BLaER1 (cell line): Measurements from ENCODE around the gene LRRTM4.

Experiments
- H3K27ac ChIP-seq: shearing (Covaris generic); formaldehyde crosslinking; 2 replicates; pipeline ENCODE4 v1.8.1; 2022
- H3K27me3 ChIP-seq: shearing (Covaris generic); formaldehyde crosslinking; 2 replicates; pipeline ENCODE4 v1.8.1; 2022
- H3K36me3 ChIP-seq: shearing (Covaris generic); formaldehyde crosslinking; 2 replicates; pipeline ENCODE4 v1.8.1; 2022
- H3K4me1 ChIP-seq: shearing (Covaris generic); formaldehyde crosslinking; 2 replicates; pipeline ENCODE4 v1.8.1; 2022
- H3K4me2 ChIP-seq: shearing (Covaris generic); formaldehyde crosslinking; 2 replicates; pipeline ENCODE4 v1.8.1; 2022
- H3K4me3 ChIP-seq: shearing (Covaris generic); formaldehyde crosslinking; 2 replicates; pipeline ENCODE4 v1.8.1; 2022
- H3K9ac ChIP-seq: shearing (Covaris generic); formaldehyde crosslinking; 2 replicates; pipeline ENCODE4 v1.8.1; 2022
- H3K9me3 ChIP-seq: shearing (Covaris generic); formaldehyde crosslinking; 2 replicates; pipeline ENCODE4 v1.8.1; 2022
- H4K20me1 ChIP-seq: shearing (Covaris generic); formaldehyde crosslinking; 2 replicates; pipeline ENCODE4 v1.8.1; 2022
- Cebpa-rat ChIP-seq: shearing (Covaris generic); IDR thresholded peaks from 2 replicates; pipeline ENCODE4 v1.8.1; 2022

LRRTM4 gene

GRCh38 chr2:77271262-77271661 lies 250.9 kb downstream of the LRRTM4 start:
- Histone ChIP-seq H3K27me3 (no peaks in the 10 kb centered on the region), H4K20me1 (no peaks in the 10 kb centered on the region), H3K4me1 (no peaks in the 10 kb centered on the region; the same call in 1 of the 2 replicates), H3K9me3 (no peaks in the 10 kb centered on the region), H3K9ac (no peak overlapping the region), H3K4me3 (no peak overlapping the region), H3K36me3 (no peaks in the 10 kb centered on the region), H3K4me2 (no peak overlapping the region), H3K27ac (no peak overlapping the region)
- no peak for TF ChIP-seq Cebpa-rat

- no peak overlapping the region for H3K4me3 ChIP-seq
- TF ChIP-seq Cebpa-rat: no peak
- H3K27me3 ChIP-seq: no peaks in the 10 kb centered on the region
- H3K9ac ChIP-seq: no peak overlapping the region
- H4K20me1 ChIP-seq: no peaks in the 10 kb centered on the region
- no peaks in the 10 kb centered on the region for H3K9me3 ChIP-seq
- H3K36me3 ChIP-seq: no peaks in the 10 kb centered on the region
- no peak overlapping the region for H3K4me2 ChIP-seq
- H3K27ac ChIP-seq: no peak overlapping the region
- no peaks in the 10 kb centered on the region; the same call in 1 of the 2 replicates for H3K4me1 ChIP-seq
Observed at GRCh38 chr2:77270433-77270832, 251.7 kb downstream of the LRRTM4 start.

DNA sequence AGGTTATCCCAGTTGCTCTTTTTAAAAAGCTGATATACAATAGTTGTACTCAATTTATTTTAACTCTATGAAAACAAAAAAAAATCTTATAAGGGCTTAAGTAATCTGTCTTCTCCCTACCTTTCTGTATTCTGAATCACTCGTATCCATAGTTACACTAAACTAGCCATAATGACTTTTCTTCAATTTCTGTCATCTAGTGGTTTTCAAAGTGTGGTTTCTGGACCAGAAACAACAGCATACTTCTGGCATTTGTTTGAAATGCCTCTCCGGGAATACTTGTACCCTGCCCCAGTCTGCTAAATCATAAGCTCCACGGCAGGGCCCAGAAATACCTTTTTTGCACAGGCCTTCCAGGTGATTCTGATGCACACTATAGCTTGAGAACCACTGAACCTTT lies 253.6 kb downstream of the LRRTM4 start:
- Histone ChIP-seq H3K27ac (no peak overlapping the region), H3K36me3 (no peaks in the 10 kb centered on the region), H3K4me1 (no peaks in the 10 kb centered on the region; the same call in 1 of the 2 replicates), H3K4me2 (no peak overlapping the region), H3K9me3 (no peaks in the 10 kb centered on the region), H3K9ac (no peak overlapping the region), H4K20me1 (no peaks in the 10 kb centered on the region), H3K27me3 (no peaks in the 10 kb centered on the region), H3K4me3 (no peak overlapping the region)
- TF ChIP-seq Cebpa-rat: no peak

DNA sequence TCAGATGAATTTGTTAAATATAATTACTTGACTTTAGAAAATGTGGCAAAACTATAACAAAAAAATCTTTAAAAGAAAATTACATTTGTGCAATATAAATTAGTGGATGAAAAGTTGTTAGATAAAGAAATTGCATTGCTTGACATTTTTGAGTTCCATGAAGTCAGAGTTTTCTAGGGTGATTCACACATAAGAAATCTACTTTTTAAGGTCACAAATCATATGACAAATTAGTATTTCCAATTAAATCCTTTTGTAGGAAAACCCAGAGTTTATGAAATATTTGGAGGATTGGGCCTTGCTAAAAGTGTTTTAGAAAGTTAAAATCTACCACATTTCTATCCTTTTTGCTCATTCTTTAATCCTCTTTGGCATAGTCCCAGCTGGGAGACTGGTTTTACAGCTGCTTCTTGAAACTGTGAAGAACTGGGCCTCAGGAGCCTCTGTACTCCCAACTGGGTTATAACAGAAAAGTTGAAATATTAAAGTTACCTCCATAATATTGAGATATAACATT lies 289.2 kb downstream of the LRRTM4 start:
- H4K20me1 ChIP-seq: no peaks in the 10 kb centered on the region
- no peak overlapping the region for H3K4me2 ChIP-seq
- no peak overlapping the region for H3K4me3 ChIP-seq
- no peak overlapping the region for H3K27ac ChIP-seq
- H3K9me3 ChIP-seq: no peaks in the 10 kb centered on the region
- H3K27me3 ChIP-seq: no peaks in the 10 kb centered on the region
- H3K4me1 ChIP-seq: no peaks in the 10 kb centered on the region
- H3K9ac ChIP-seq: no peak overlapping the region
- no peaks in the 10 kb centered on the region for H3K36me3 ChIP-seq
- TF ChIP-seq Cebpa-rat: no peak

DNA sequence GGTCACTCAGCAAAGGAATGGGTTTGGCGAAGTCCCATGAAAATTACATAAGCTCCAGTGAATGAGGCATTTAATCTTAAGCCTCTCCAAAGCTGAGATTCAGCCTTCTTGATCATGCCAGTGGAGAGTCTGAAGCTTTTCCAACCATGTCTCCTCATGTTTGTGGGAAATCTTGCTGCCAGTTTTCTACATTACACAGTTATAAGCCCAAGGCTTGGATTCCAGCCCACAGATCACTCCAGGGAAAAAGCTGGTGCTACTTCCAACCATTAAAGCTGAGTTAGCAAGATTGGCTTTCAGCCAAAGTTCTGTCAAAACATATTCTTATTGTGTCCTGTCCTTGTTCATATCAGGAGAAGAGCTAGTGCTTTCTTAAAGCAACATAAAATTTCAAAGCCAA lies 293.8 kb downstream of the LRRTM4 start:
- H3K36me3 ChIP-seq: no peaks in the 10 kb centered on the region
- no peak for TF ChIP-seq Cebpa-rat
- no peak overlapping the region for H3K27ac ChIP-seq
- H3K4me1 ChIP-seq: no peaks in the 10 kb centered on the region
- H3K4me2 ChIP-seq: no peak overlapping the region
- no peaks in the 10 kb centered on the region for H3K27me3 ChIP-seq
- no peaks in the 10 kb centered on the region for H4K20me1 ChIP-seq
- no peak overlapping the region for H3K9ac ChIP-seq
- no peaks in the 10 kb centered on the region for H3K9me3 ChIP-seq
- no peak overlapping the region for H3K4me3 ChIP-seq

DNA sequence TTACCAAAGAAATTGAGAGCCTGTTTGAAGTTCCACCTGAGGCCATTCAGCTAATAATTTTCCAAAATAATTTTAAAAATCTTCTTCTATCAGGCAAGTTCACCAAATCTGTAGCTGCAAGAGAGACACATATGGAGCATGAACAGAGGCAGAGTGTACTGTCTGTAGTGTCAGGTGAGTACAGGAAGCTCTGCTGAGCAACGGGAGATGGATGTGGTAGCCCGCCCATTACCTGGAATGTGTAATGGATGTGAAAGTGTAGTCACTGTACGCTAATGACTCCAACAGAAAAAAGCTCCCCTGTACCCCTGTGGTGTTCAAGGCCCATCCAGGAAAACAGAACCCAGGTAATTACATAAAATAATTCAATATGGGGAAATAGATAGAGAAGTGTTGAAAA lies 311.5 kb downstream of the LRRTM4 start:
- no peaks in the 10 kb centered on the region for H4K20me1 ChIP-seq
- H3K4me3 ChIP-seq: no peak overlapping the region
- no peak overlapping the region for H3K9ac ChIP-seq
- H3K27ac ChIP-seq: no peak overlapping the region
- no peak for TF ChIP-seq Cebpa-rat
- no peak overlapping the region for H3K4me2 ChIP-seq
- H3K27me3 ChIP-seq: no peaks in the 10 kb centered on the region
- no peaks in the 10 kb centered on the region for H3K9me3 ChIP-seq
- no peaks in the 10 kb centered on the region for H3K4me1 ChIP-seq
- H3K36me3 ChIP-seq: no peaks in the 10 kb centered on the region

DNA sequence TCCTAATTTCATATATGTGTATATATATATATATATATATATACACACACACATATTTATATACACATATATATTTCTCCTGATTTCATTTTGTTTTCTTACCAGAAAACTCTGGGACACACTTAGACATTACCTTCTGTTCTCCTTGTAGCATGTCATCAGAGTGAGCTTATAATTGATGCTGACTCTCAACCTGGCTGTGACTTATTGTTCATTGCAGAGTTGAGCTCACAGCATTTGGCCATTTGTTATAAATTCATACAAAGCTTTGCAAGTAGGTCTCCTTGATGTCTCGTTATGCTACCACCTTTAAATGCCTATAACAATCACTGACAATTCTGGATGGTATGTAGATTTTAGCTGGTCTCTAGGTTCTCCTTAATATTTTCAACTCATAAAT lies 314.8 kb downstream of the LRRTM4 start:
- Histone ChIP-seq H3K4me3 (no peak overlapping the region), H3K4me2 (no peak overlapping the region), H4K20me1 (no peaks in the 10 kb centered on the region), H3K27me3 (no peaks in the 10 kb centered on the region), H3K4me1 (no peaks in the 10 kb centered on the region), H3K36me3 (no peaks in the 10 kb centered on the region), H3K27ac (no peak overlapping the region), H3K9me3 (no peaks in the 10 kb centered on the region), H3K9ac (no peak overlapping the region)
- no peak for TF ChIP-seq Cebpa-rat

DNA sequence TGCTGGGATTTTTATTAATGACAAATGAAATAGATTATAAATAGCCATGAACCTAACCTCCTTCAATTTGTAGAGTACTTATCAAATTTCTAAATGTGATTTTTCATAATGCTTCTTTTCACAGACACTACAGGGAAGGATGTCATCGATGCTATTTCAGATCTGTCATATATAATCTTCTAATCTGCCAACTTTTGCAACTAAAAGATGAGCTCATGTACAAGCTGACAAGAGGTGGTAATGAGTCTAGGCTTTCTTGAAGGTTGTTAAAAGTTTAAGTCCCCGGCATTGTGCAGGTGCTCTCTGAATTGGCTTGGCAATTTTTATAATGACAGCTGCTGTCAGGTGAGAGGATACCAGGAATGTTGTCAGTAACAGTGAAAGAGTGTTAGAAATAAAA lies 320.4 kb downstream of the LRRTM4 start:
- Histone ChIP-seq H3K9ac (no peak overlapping the region), H4K20me1 (no peaks in the 10 kb centered on the region), H3K9me3 (no peaks in the 10 kb centered on the region), H3K4me3 (no peak overlapping the region), H3K27me3 (no peaks in the 10 kb centered on the region), H3K36me3 (no peaks in the 10 kb centered on the region), H3K27ac (no peak overlapping the region), H3K4me2 (no peak overlapping the region), H3K4me1 (no peaks in the 10 kb centered on the region)
- TF ChIP-seq Cebpa-rat: no peak

DNA sequence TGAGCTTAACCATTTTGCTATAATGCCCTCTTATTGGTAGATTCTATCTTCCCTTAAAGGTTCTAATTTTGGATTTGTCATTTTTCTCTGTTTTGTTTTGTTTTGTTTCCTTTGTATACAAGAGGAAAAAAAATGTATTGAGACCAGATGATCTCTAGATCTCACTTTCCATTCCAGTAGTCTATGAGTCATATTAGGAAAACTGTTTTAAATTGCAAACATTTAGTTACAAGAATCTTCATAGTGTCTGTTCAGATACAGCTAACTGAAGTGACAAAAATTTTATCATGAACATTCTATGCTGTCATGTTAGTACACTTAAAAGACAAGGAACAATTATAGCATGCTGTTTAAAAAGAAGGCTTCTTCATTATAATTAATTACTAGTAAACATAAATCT lies 322.8 kb downstream of the LRRTM4 start:
- Histone ChIP-seq H3K9me3 (no peaks in the 10 kb centered on the region), H3K4me3 (no peak overlapping the region), H4K20me1 (no peaks in the 10 kb centered on the region), H3K36me3 (no peaks in the 10 kb centered on the region), H3K9ac (no peak overlapping the region), H3K4me1 (no peaks in the 10 kb centered on the region), H3K27me3 (no peaks in the 10 kb centered on the region), H3K27ac (no peak overlapping the region), H3K4me2 (no peak overlapping the region)
- no peak for TF ChIP-seq Cebpa-rat

DNA sequence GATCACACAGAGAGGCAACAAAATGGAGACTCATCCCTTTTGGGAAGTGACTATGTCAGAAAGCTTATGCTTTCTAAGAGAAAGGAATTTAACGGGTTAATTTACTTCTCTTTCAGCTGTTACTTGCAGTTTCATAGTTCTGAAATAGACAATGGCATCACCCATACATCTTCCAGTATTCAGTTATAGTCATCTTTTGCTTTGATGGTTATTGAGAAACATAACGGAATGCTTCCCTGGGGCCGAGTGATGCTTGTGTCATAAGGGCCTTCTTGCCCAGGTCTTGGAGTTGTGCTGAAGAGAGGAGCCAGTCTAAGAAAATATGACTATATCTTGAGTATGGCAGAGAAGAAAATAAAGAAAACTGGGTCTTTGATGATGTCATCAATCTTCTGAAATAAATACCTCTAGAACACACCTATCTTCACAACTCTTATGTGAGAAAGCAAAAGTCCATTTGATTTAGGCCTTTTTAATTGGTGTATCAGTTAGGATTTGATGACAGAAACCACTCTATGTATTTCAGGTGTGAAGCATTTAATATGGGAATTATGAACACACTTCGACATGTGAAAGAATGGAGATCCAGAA lies 328.2 kb downstream of the LRRTM4 start:
- H3K4me3 ChIP-seq: no peak overlapping the region
- no peaks in the 10 kb centered on the region for H4K20me1 ChIP-seq
- H3K27me3 ChIP-seq: no peaks in the 10 kb centered on the region
- no peaks in the 10 kb centered on the region for H3K36me3 ChIP-seq
- no peaks in the 10 kb centered on the region for H3K9me3 ChIP-seq
- no peak overlapping the region for H3K27ac ChIP-seq
- no peak overlapping the region for H3K4me2 ChIP-seq
- H3K9ac ChIP-seq: no peak overlapping the region
- H3K4me1 ChIP-seq: no peaks in the 10 kb centered on the region
- TF ChIP-seq Cebpa-rat: no peak

- Histone ChIP-seq H3K9ac (no peak overlapping the region), H3K4me2 (no peak overlapping the region), H3K36me3 (no peaks in the 10 kb centered on the region), H4K20me1 (no peaks in the 10 kb centered on the region), H3K9me3 (no peaks in the 10 kb centered on the region), H3K4me1 (no peaks in the 10 kb centered on the region), H3K27me3 (no peaks in the 10 kb centered on the region), H3K4me3 (no peak overlapping the region), H3K27ac (no peak overlapping the region)
- no peak for TF ChIP-seq Cebpa-rat
Observed at GRCh38 chr2:77192811-77193289, 329.3 kb downstream of the LRRTM4 start.
